EL (cell line): ENCODE data around the gene TRIO.
"Not testable (repeated sequence)": the region's sequence is repeated elsewhere in the genome, so short reads cannot be mapped to it uniquely, and the experiment has no call there.

Source experiments
- DNase-seq: peaks from one replicate; pipeline ENCODE4 v3.0.0-alpha.2; 2016

TRIO gene

DNA sequence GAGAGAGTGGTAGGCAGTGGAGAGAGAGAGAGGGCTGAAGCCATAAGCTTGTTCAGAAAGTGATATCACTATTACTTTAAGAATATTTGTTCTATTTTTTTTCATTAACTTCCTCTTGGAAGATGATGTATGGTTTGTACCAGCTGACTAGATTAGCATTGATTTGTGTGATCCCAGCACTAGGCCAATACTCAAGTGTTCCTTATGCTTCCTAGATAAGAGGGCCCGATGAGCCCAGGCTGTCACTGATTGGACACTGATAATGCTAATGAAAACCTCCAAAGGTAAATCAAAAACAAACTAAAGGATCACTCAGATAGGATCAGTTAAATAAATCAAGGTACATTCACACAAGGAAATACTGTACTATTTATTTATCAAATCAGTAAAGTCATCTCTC is 385.8 kb downstream of the TRIO start:
- no peak for DNase-seq

DNA sequence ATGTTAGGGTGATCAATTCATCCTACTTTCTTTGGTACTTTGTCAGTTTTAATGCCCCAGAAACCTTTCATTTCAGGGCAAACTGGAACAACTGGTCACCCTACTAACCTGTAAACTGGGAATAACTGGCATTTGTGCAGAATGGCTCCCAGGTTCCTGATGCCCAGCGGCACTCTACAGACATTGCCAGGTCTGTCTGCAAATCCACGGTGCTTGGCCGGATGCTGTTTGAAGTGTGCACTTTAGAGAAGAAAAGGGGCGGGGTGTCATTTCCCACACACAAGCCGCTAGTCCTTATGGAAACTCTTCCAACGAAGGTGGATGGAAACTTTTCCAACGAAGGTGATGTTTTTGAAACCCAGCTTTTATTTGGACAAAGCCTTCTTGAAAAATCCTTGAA is 388.5 kb downstream of the TRIO start:
- DNase-seq = no peak

DNA sequence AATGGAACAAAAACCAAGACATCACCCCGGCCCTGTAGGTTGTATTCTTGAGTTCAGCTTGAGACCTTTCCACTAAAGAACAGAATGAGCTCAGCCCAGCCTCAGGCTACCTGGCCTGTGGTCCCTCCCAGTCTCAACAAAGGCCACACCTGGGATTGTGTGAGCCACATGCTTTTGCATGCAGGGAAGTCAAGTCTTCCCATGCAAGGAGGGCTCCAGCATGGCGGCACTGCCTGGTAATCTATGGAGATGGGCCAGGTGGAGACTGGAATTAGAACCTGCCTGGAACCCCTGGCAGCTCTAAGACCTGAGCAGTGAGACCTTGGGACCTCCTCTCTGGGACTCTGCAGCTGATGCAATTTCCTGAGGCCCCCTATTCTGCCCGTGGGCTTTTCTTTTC is 389.0 kb downstream of the TRIO start:
- no peak for DNase-seq

DNA sequence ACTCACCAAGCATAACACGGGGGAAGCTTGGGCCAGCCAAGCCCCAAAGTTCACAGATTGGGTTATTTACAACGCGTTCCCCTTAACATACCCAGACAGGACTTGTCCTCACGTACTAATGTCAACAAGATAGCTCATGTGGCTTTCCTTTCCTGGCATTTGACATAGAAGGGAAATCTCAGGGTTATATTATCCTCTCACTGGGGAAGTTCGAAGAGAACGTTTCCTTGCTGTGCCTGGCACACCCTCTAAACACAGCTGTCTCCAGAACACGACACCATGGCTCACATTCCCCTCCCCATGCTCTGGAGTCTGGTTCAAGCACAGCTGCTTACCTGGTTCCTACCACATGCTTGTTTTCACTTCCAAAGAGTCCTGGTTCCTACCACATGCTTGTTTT is 391.6 kb downstream of the TRIO start:
- DNase-seq = no peak

DNA sequence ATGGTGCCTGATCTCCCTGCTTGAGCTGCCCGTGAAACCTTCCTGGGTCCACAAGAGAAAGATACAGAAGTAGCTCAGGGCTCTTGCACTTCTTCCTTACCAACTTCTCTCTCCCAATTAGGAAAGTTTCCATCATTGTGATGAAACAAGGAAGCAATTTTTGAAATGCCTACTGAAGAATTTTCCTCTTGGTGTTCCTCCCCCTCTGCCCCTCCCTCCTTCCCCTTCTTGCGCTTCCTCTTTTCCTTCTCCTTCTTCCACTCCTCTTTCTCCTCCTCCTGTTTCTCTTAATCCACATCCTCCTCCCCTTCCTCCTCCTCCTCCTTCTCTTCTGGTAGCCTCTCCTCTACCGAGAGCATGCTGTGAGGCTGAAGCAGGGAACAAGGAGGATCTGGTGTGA is 402.2 kb downstream of the TRIO start:
- no peak for DNase-seq

DNA sequence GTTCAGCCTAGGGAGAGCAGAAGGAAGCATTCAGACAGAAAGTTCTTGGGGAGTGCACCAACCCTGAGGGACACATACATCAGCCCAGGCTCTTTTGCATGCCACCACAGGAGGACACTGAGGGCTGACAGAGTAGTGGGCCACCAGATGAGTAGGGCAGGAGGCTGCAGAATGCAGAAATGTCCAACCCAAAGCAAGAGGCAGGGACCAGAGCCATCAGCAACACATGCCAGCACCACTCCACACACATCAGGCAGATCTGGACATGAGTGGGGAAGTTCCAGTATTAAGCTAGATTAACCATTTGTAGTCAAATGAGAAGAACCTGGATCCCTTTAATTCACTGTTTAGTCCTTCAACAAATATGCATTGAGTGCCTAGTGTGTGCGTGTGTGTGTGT is 402.7 kb downstream of the TRIO start:
- no peak for DNase-seq

DNA sequence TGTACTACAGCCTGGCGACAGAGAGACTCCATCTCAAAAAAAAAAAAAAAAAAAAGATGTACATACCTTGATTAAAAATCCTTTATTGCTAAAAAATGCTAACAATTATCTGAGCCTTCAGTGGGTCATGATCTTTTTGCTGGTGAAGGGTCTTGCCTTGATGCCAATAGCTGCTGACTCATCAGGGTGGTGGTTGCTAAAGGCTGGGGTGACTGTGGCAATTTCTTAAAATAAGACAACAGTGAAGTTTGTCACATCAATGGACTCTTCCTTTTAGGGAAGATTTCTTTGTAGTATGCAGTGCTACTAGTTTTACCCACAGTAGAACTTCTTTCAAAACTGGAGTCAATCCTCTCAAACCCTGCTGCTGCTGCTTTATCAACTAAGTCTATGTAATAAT is 404.5 kb downstream of the TRIO start:
- DNase-seq = no peak

DNA sequence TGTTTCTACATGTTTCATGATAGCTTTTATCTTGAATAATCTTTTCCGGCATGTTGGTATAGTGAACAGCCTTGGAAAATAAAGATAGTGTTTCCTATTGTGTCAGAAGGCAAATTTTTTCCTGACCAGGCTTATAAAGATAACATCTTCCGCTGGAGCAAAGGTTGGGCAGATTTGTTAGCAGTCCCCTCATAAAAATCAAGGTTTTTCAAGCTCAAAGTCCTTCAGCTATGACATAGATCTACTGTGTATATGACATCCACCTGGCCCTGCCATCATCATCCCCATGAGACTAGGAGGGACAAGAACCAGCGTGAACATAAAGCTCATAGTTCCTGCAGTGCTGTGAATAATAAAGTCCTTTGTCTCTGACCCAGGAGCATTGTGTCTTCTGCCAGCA is 408.1 kb downstream of the TRIO start:
- DNase-seq = no peak

DNA sequence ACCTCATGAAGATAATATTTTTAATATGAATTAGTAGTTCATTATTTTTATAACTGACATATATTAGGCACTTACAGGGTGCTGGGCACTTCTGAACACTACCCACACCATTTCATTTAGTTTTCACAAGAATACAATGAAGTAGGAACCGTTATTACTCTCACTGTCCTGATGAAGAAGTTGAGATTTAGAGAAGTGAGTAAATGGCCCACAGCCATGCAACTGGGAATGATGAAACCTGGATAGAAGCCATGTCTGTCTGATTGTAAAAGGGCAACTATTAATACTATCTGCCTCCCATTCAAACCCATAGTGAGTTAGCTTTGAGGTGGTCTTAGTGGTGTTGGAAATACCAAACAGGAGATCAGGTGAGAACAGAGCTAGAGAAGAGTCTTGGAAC is 408.9 kb downstream of the TRIO start:
- no peak for DNase-seq

DNA sequence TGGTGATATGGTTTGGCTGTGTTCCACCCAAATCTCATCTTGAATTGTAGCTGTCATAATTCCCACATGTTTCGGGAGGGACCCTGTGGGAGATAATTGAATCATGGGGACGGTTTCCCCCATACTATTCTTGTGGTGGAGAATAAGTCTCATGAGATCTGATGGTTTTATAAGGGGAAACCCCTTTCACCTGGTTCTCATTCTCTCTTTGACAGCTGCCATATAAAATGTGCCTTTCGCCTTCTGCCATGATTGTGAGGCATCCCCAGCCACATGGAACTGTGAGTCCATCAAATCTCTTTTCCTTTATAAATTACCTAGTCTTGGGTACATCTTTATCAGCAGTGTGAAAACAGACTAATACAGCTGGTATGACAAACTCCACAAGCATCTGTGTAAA is 411.1 kb downstream of the TRIO start:
- not testable (repeated sequence) for DNase-seq

DNA sequence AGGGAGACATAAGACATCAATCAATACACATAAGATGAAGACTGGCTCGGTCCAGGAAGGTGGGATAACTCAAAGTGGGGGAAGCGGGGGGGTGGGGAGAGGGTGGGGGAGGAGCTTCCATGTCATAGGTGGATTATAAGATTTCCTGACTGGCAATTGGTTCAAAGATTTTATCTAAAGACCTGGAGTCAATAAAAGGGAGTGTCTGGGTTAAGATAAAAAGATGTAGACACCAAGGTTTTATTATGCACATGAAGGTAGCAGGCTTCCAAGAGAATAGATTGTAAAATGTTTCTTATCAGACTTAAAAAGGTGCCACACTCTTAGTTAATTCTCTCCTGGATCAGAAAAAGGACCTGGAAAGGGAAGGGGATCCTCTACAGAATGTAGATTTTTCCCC is 412.9 kb downstream of the TRIO start:
- DNase-seq = no peak

DNA sequence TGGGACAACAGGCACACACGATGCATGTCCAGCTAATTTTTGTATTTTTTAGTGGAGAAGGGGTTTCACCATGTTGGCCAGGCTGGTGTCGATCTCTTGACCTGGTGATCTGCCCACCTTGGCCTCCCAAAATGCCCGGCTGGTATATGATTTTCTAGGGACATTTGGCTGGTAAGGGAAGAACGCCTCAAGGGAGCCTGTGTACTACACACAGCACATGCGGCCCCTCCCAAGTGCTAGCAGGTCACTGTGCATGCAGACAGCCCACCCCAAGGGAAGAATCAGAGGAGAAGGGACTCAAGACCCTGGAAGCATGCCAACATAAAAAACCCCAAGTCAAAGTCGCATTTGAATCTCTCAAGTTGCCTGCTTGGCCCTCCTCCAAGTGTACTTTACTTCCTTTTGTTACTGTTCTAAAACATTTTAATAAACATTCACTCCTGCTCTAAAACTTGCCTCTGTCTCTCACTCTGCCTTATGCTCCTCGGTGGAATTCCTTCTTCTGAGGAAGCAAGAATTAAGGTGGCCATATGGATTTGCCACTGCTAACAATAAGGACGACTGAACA is 414.1 kb downstream of the TRIO start:
- no peak for DNase-seq

DNA sequence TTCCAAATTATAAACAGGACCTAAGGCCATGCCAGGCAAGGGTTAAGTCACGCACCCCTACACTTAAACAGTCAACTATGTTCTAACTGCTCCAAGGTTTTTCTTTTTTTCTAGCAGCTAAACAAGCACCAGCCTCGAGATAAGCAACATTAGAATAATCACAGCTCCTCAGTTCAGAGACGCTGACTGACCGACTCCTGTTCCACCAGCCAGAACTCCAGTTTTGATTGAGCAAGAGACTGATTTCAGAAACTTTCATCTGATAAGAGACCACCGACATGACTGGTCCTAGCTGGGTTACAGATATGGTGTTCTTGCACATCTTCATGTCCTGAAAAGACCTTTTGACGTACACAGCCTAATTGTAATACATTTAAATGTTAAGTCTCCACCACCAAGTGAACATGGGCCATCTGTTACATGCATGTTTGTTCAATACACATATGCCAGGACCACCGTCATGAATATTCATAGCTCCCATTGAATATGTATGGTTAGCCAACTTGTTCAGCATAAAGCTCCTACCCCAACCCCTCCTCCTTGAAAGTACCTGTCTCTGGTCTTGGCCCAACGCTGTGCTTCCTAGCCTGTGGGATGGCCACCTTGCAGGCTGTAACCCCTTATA is 414.8 kb downstream of the TRIO start:
- no peak for DNase-seq
